RWPE2 (cell line): ENCODE results near the gene NPIPB2.
"Not testable (repeated sequence)": the region's sequence is repeated elsewhere in the genome, so short reads cannot be mapped to it uniquely, and the experiment has no call there.

Experiments used
- ATAC-seq: fragments of 200-7000 bp; cut with Tn5 transposase; 3 replicates; pipeline ENCODE4 v1.9.1; 2021; ENCODE audit warnings: low read depth
- DNase-seq: peaks from one replicate; pipeline ENCODE4 v3.0.0-alpha.2; 2020; ENCODE audit warnings: low spot score
- H3K27ac ChIP-seq: fragments of 450-650 bp; 2 replicates; pipeline ENCODE4 v1.5.1; 2017; ENCODE audit warnings: mild to moderate bottlenecking; ENCODE audit not compliant: poor library complexity, severe bottlenecking
- H3K27me3 ChIP-seq: fragments of 250-450 bp; sonication (Bioruptor Pico); 2 replicates; pipeline ENCODE4 v1.5.1; 2021; ENCODE audit warnings: mild to moderate bottlenecking, moderate library complexity; ENCODE audit not compliant: insufficient read depth, poor library complexity, severe bottlenecking
- H3K36me3 ChIP-seq: fragments of 250-450 bp; sonication (Bioruptor Pico); 2 replicates; pipeline ENCODE4 v1.5.1; 2020; ENCODE audit warnings: low read depth, mild to moderate bottlenecking, moderate library complexity
- H3K4me1 ChIP-seq: fragments of 250-450 bp; sonication (Bioruptor Pico); 2 replicates; pipeline ENCODE4 v1.5.1; 2021; ENCODE audit warnings: mild to moderate bottlenecking, moderate library complexity; ENCODE audit not compliant: insufficient read depth, poor library complexity, severe bottlenecking
- H3K4me3 ChIP-seq: fragments of 250-450 bp; sonication (Bioruptor Pico); 2 replicates; pipeline ENCODE4 v1.5.1; 2021; ENCODE audit warnings: mild to moderate bottlenecking, moderate library complexity; ENCODE audit not compliant: severe bottlenecking
- H3K9me3 ChIP-seq: fragments of 250-450 bp; sonication (Bioruptor Pico); 2 replicates; pipeline ENCODE4 v1.5.1; 2021; ENCODE audit warnings: mild to moderate bottlenecking, moderate library complexity; ENCODE audit not compliant: severe bottlenecking
- TF ChIP-seq, protein P1 (sequence below): fragments of 450-650 bp; IDR thresholded peaks from one replicate; pipeline ENCODE4 v1.5.1; 2017; ENCODE audit warnings: mild to moderate bottlenecking, moderate library complexity; ENCODE audit not compliant: poor library complexity, severe bottlenecking

Gene NPIPB2

DNA sequence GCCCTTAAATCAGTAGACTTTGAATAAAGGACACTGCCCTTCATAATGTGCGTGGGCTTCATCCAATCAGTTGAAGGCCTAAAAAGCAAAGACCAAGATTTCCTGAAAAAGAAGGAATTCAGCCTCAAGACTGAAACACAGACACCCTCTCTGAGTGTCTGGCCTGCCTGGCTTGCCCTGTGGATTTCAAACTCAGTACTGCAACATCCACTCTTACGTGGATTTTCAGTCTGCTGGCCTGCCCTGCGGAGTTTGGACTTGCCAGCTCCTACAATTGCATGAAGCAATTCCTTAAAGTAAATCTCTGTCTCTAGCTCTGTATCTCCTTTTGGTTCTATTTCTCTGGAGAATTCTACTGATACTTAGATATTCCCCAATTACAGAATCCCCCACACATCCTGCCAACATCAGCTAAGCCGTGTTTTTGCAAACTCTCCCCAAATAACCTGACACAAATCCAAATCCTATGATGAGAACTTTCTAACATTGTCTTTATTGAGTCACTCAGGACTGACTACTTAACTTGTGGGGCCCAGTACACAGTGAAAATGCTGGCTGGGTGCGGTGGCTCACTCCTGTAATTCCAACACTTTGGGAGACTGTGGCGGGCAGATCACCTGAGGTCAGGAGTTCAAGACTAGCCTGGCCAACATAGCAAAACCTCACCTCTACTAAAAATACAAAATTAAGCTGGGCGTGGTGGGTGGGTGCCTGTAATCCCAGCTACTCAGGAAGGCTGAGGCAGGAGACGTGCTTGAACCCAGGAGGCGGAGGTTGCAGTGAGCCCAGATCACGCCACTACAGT lies 15.9 kb upstream of the NPIPB2 start:
- Histone ChIP-seq H3K9me3 (no peaks in the 10 kb centered on the region), H3K27me3 (no peaks in the 10 kb centered on the region), H3K4me3 (no peak overlapping the region), H3K36me3 (no peaks in the 10 kb centered on the region), H3K4me1 (peaks cover 7% of the 10 kb centered on the region), H3K27ac (no peak overlapping the region)
- ATAC-seq: no peak
- DNase-seq: peak; percentile 6
- TF ChIP-seq, protein P1, sequence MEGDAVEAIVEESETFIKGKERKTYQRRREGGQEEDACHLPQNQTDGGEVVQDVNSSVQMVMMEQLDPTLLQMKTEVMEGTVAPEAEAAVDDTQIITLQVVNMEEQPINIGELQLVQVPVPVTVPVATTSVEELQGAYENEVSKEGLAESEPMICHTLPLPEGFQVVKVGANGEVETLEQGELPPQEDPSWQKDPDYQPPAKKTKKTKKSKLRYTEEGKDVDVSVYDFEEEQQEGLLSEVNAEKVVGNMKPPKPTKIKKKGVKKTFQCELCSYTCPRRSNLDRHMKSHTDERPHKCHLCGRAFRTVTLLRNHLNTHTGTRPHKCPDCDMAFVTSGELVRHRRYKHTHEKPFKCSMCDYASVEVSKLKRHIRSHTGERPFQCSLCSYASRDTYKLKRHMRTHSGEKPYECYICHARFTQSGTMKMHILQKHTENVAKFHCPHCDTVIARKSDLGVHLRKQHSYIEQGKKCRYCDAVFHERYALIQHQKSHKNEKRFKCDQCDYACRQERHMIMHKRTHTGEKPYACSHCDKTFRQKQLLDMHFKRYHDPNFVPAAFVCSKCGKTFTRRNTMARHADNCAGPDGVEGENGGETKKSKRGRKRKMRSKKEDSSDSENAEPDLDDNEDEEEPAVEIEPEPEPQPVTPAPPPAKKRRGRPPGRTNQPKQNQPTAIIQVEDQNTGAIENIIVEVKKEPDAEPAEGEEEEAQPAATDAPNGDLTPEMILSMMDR: no peak

DNA sequence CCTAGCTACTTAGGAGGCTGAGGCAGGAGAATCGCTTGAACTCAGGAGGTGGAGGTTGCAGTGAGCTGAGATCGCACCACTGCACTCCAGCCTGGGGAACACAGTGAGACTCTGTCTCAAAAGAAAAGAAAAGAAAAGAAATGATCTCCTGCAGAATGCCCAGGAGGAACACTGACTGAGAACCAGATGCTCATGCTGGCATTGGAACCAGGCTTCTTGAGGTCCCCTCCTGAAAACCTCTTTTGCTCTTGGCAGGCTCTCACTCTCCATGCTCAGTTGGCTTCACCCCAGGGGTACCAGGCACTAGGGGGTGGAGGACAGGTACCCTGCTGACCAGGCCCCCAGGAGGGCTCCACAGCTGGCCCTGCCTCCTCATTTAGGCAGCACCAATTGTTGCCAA lies 14.7 kb upstream of the NPIPB2 start:
- TF ChIP-seq, protein P1: no peak
- Histone ChIP-seq H3K27me3 (no peaks in the 10 kb centered on the region), H3K4me3 (no peak overlapping the region), H3K4me1 (peaks cover 7% of the 10 kb centered on the region), H3K27ac (peak overlapping the region; percentile 88), H3K36me3 (no peaks in the 10 kb centered on the region), H3K9me3 (no peaks in the 10 kb centered on the region)
- DNase-seq (peak; percentile 23), ATAC-seq (no peak)

DNA sequence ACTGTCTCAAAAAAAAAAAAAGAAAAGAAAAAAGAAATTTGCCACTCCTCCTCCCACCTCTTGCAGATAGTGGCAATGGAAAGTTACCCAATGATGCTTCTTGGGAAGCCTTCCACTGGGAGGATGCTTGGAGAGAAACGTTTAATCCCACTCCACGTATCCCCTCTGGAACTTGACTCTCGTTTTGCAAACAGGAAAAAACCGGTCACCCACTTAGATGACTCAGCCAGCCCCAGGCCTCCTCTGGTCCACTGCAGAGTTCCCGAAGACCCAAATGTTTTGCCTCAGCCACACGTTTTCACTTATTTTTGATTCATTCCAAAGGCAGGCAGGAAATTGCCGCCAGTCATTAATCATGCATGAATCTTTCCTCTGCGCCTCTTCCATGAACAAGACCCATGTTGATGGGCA lies 13.9 kb upstream of the NPIPB2 start:
- peak overlapping the region; percentile 88 for H3K27ac ChIP-seq
- no peaks in the 10 kb centered on the region for H3K27me3 ChIP-seq
- TF ChIP-seq, protein P1: no peak
- ATAC-seq (peak; percentile 90), DNase-seq (peak; percentile 81)
- peaks cover 7% of the 10 kb centered on the region for H3K4me1 ChIP-seq
- no peak overlapping the region for H3K4me3 ChIP-seq
- H3K36me3 ChIP-seq: no peaks in the 10 kb centered on the region
- no peaks in the 10 kb centered on the region for H3K9me3 ChIP-seq

DNA sequence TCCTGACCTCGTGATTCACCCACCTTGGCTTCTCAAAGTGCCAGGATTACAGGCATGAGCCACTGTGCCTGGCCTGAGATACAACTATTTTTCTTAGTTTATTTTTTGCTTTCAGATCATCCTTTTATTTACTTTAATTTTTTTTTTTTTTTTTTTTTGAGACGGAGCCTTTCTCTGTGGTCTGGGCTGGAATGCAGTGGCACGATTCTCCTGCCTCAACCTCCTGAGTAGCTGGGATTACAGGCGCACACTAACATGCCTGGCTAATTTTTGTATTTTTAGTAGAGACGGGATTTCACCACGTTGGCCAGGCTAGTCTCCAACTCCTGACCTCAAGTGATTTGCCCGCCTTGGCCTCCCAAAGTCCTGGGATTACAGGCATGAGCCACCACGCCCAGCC lies 11.7 kb upstream of the NPIPB2 start:
- H3K36me3 ChIP-seq, H3K4me3 ChIP-seq, H3K4me1 ChIP-seq, H3K27ac ChIP-seq, DNase-seq, ATAC-seq, H3K9me3 ChIP-seq, H3K27me3 ChIP-seq: not testable (repeated sequence)

DNA sequence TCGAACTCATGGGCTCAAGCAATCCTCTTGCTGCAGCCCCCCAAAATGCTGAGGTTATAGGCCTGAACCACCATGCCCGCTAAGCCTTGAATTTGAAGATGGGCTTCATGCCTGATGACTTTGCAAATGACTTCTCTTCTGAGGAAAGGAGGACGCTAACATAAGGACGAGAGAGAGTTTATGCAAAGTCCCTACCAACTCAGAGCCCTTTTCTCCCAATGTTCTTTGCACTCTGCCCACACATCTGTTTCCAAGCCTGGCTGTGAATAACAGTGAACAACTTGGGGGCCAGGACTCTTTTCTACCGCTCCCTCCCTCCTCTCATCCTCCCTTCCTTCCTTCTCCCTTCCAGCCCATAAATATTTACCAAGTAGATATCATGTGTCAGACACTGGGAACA lies 8.5 kb upstream of the NPIPB2 start:
- no peak overlapping the region for H3K27ac ChIP-seq

More for the DNA sequence above, 8.5 kb upstream of the NPIPB2 start:
- H3K36me3 ChIP-seq: no peaks in the 10 kb centered on the region
- H3K9me3 ChIP-seq: no peaks in the 10 kb centered on the region
- H3K4me1 ChIP-seq: no peaks in the 10 kb centered on the region
- DNase-seq (no peak), ATAC-seq (no peak)
- H3K4me3 ChIP-seq: no peak overlapping the region
- no peaks in the 10 kb centered on the region for H3K27me3 ChIP-seq
- TF ChIP-seq, protein P1: no peak
